Measurements from ENCODE around the gene LLGL1.

Gene LLGL1

GRCh38 chr17:18253187-18253884, 27.9 kb downstream of the LLGL1 start:
- DNase-seq (ENCODE audit: low spot score) = no peak

- DNase-seq (ENCODE audit: low spot score) = no peak
These were observed 28.7 kb downstream of the LLGL1 start for GRCh38 chr17:18253947-18254821.

GRCh38 chr17:18254888-18255649, 29.6 kb downstream of the LLGL1 start:
- DNase-seq (ENCODE audit: low spot score) = no peak

DNA sequence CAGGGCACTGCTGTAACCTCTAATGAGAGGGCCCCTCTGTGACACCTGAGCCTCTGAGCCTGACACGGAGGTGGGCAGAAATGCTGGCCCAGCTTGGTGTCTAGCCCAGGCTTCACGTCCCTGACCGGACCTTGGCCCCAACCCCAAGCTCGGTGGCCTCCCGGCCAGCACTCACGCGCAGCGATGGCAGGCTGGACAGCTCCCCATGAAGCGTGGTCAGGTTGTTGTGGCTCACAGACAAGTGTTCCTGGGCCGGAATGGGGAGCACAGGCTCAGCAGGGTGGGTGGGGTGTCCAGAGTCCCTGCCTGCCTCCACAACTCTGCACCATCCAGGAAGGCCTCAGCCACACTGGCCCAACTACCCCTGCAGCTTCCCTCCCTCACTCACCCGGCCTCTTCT, 30.9 kb downstream of the LLGL1 start:
- no peak for DNase-seq (ENCODE audit: low spot score)

DNA sequence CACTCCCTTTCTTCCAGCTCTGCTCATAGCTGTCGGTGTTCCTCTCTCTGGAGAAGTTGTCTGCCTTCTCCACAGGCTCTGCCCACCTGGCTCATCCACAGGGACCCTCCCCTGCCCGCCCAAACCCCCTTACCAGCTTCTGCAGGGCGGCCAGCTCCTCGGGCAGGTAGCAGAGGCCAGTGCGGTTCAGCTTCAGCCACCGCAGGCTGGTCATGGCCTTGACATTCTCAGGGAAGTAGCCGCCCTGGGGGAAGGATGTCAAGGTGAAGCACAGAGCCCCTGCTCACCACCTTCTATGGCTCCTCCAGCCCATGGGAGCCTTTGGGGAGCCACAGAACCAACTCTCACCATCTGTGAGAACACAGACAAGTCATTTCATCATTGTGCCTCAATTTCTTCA, 31.3 kb downstream of the LLGL1 start:
- DNase-seq (ENCODE audit: low spot score) = no peak

DNA sequence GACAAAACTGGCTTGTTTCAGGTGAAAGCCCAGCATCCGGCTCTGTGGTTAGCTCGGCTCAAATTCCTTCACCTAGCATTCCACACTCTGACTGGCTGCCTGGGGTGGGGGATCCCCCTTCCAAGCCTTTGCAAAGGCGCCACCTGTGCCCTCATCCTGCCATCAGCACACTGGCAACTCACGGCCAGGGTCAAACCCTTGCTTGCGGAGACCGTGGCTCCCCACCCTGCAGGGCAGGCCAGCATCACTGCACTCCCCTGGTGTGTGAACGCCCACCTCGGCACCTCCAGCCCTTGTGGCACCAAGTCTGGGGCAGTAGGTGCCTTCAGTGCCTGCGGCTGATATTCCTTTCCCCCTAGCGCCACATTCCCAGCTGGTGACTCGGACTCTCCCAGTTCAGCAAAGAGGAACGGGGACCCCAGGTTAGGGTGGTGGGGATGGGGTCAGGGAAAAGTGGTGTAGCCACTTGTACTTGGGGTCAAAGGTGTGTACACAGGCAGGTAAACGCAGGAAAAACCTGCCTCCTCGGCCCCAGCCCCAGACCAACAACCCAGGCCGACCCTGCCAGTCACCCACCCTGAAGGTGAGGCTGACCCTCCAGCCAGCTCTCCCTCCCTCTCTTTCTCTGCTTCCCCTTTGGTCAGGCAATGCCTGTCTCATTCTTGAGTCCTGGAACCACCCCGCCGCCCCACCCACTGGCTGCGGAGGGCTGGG, 32.0 kb downstream of the LLGL1 start:
- no peak for DNase-seq (ENCODE audit: low spot score)

GRCh38 chr17:18257982-18258355, 32.5 kb downstream of the LLGL1 start:
- DNase-seq (ENCODE audit: low spot score) = no peak

DNA sequence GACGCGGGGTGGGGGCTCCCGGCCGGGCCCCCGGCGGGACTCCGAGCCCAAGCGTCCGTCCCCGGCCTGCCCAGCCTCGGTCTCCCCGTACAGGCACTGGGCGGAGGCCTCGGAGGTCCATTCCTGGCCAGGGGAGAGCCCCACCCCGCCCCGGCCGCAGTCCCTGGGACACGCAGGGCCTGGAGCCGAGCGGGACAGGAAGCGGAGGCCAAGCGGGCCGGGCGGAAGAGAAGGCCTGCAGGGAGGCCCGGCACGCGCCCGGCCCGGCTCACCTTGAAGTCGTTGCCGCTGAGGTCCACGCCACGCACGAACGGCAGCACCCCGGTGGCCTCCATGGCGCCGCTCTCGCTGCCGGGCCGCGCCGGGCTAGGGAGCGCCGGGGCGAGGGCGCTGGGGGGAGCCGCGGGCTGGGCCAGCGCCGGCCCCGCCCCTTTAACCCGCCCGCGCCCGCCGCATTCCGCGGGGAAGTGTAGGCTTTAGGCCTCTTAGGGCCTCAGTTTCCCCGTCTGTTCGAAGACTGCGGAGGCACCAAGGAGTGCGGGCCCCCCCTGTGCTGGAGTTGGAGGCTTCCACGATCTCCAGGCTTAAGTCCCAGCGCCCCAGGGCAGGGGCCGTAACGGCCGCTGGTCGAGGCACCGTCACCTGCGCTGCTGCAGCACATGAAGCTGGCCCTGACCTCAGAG, 33.1 kb downstream of the LLGL1 start, which contains the start of gene FLII:
Gene FLII (minus strand): TSS at position 383 of the 683 bp plus-strand sequence. CDS start 48 bp downstream, at position 335.
- DNase-seq (ENCODE audit: low spot score) = peak; percentile 90

GRCh38 chr17:18259621-18260331, 34.3 kb downstream of the LLGL1 start:
- no peak for DNase-seq (ENCODE audit: low spot score)

- peak; percentile 96 for DNase-seq (ENCODE audit: low spot score)
These were observed 35.1 kb downstream of the LLGL1 start, which contains the start of gene MIEF2 for GRCh38 chr17:18260332-18261145. Gene MIEF2, plus strand, starts transcription at chr17:18260662. Its CDS starts 2,059 bp downstream, at chr17:18262721.

DNA sequence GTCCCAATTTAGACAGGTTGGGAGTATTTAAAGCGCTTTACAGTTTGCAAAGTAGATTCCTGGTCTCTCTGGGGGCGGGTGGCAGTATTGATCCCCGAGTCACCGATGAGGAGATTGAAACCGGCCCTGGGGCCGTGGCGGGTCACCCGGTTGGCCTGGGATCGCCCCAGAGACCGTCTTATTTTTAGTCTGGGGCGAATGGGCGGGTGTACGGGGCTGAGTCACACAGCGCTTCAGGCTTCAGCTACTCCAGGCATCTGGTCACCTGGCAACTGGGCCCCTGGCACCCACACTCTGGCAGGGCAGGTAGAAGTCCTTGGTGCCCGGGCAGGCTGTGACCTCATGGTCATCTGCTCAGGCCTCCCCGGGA, 35.7 kb downstream of the LLGL1 start:
- peak; percentile 68 for DNase-seq (ENCODE audit: low spot score)

- DNase-seq (ENCODE audit: low spot score) = no peak
These were observed 36.2 kb downstream of the LLGL1 start for GRCh38 chr17:18261659-18262058.

GRCh38 chr17:18262111-18262510, 36.7 kb downstream of the LLGL1 start:
- no peak for DNase-seq (ENCODE audit: low spot score)

- no peak for DNase-seq (ENCODE audit: low spot score)
These were observed 37.2 kb downstream of the LLGL1 start for GRCh38 chr17:18262641-18263040.

DNA sequence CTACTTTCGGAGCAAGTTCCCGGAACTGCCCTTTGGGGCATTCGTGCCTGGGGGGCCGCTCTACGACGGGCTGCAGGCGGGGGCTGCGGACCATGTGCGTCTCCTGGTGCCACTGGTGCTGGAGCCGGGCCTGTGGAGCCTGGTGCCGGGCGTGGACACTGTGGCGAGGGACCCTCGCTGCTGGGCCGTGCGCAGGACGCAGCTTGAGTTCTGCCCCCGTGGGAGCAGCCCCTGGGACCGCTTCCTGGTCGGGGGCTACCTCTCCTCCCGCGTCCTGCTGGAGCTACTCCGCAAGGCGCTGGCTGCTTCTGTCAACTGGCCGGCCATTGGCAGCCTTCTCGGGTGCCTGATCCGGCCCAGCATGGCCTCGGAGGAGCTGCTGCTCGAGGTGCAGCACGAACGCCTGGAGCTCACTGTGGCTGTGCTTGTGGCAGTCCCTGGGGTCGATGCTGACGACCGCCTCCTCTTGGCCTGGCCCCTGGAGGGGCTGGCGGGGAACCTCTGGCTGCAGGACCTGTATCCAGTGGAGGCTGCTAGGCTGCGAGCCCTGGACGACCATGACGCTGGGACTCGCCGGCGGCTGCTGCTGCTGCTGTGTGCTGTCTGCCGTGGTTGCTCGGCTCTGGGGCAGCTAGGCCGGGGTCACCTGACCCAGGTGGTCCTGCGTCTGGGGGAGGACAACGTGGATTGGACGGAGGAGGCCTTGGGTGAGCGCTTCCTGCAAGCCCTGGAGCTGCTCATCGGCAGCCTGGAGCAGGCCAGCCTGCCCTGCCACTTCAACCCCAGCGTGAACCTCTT, 38.6 kb downstream of the LLGL1 start:
- no peak for DNase-seq (ENCODE audit: low spot score)

DNA sequence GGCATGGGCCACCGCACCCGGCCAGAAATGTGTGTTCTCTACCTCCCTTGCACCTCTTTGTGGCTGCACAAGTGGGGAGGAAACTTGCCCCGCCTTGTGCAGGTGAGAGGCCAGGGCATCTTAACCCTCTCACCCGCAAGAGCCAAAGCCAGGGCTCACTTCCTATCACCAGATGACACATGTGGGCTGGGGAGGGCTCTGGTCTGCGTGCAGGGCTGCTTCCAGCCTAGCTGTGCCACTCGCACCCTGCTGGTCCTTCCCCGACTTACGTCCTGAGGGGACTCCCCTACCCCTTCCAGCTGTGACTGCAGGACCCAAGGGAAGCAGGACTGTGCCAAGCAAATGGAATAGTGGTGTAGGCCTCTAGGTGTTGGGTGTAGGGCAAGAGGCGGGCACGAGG, 41.9 kb downstream of the LLGL1 start:
- no peak for DNase-seq (ENCODE audit: low spot score)

DNA sequence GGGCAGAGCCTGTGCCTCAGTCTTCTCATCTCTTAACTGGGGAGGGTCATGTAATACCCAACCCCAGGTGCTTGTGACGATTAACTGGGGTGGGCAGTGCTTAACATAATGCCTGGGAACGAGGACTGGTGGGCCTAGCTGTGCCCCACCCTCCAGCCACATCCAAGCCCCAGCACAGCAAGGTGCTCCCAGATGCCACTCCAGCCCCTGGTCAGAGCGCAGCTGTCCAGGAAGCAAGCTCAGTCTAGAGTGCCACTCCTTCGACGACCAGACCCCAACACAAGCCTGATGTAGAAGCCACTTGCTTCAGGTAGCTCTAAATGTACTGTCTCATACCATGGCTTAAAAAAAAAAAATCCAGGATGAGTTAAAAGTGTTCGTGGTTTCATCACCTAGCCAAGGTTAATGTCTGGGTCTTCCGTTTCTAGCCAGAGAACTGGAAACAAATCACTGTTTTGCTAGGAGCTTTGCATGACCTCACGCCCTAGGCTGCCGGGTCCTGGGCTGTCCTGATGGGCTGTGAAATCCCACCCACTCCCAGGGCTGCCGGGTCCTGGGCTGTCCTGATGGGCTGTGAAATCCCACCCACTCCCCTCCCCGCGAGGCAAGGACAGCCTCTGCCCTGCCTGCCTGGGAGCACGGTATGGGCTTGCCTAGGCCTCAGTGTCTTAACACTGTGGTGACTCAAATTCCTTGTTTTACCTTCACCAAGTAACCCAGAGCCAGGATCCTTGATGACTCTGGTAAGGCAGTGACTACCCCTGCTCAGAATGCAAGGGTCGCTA, 42.7 kb downstream of the LLGL1 start:
- DNase-seq (ENCODE audit: low spot score) = peak; percentile 77

Data from ecto neural progenitor cell (in vitro differentiated cells).